ENCODE data around the gene RAPGEF2. TPM values are rescaled to one million over a fixed set of nuclear protein-coding genes. Genes with fewer than 3 reads are reported as not detected.

Gene RAPGEF2
- total RNA-seq, 1 experiment from 2014 or later, result 29.8 TPM

- Histone ChIP-seq H3K4me1 (replicated peaks; ENCODE audit: insufficient read depth) (no peaks in the 10 kb centered on the region), H2AFZ (no peak overlapping the region), H3K9me3 (ENCODE audit: insufficient read depth, low read depth) (no peaks in the 10 kb centered on the region), H3K27ac (no peak overlapping the region), H3K27me3 (ENCODE audit: insufficient read depth, low read depth) (no peaks in the 10 kb centered on the region), H3F3A (ENCODE audit: insufficient read depth, low read depth) (no peaks in the 10 kb centered on the region), H3K79me2 (ENCODE audit: low read depth) (no peaks in the 10 kb centered on the region), H3K4me2 (no peak overlapping the region), H4K20me1 (ENCODE audit: insufficient read depth) (no peaks in the 10 kb centered on the region), H3K9me2 (ENCODE audit: insufficient read depth) (no peaks in the 10 kb centered on the region), H3K4me3 (no peak overlapping the region), H3K36me3 (ENCODE audit: low read depth) (no peaks in the 10 kb centered on the region)
- ChIA-PET POLR2A (ENCODE audit: unreplicated experiment) (interaction anchor here (0.6 kb wide), 1 partner anchor 109 kb away, joined by 3 read pairs; no protein-coding TSS in a partner anchor), CTCF (no interaction called here)
- BruUV-seq (replicated peaks), result no TSS peak
- intact Hi-C loops (cut with micrococcal nuclease; ENCODE audit: unreplicated experiment), result loop anchor here (10.0 kb wide), 1 partner anchor 76 kb away; no protein-coding TSS in a partner anchor
- no peak for DNase-seq
- TF ChIP-seq CTCF (conservative IDR thresholded peaks at IDR 0.05) (no peak), EZH2 (IDR thresholded peaks at IDR 0.05; ENCODE audit: low read depth) (no peak)
These were observed 265.4 kb downstream of the RAPGEF2 start for GRCh38 chr4:159368320-159368719.

GRCh38 chr4:159369256-159369655, 266.4 kb downstream of the RAPGEF2 start:
- Histone ChIP-seq H3F3A (ENCODE audit: insufficient read depth, low read depth) (no peaks in the 10 kb centered on the region), H3K36me3 (ENCODE audit: low read depth) (no peaks in the 10 kb centered on the region), H3K79me2 (ENCODE audit: low read depth) (no peaks in the 10 kb centered on the region), H3K9me3 (ENCODE audit: insufficient read depth, low read depth) (no peaks in the 10 kb centered on the region), H3K9me2 (ENCODE audit: insufficient read depth) (no peaks in the 10 kb centered on the region), H3K27me3 (ENCODE audit: insufficient read depth, low read depth) (no peaks in the 10 kb centered on the region), H3K4me3 (no peak overlapping the region), H2AFZ (no peak overlapping the region), H4K20me1 (ENCODE audit: insufficient read depth) (no peaks in the 10 kb centered on the region), H3K4me1 (replicated peaks; ENCODE audit: insufficient read depth) (no peaks in the 10 kb centered on the region), H3K27ac (no peak overlapping the region), H3K4me2 (no peak overlapping the region)
- BruUV-seq (replicated peaks), result no TSS peak
- ChIA-PET CTCF (no interaction called here), POLR2A (ENCODE audit: unreplicated experiment) (no interaction called here)
- no peak for DNase-seq
- intact Hi-C loops (cut with micrococcal nuclease; ENCODE audit: unreplicated experiment), result loop anchor here (10.0 kb wide), 1 partner anchor 76 kb away; no protein-coding TSS in a partner anchor
- no peak for TF ChIP-seq EZH2 (IDR thresholded peaks at IDR 0.05; ENCODE audit: low read depth)
- no peak for TF ChIP-seq CTCF (conservative IDR thresholded peaks at IDR 0.05)

- no peak for DNase-seq
These were observed 267.4 kb downstream of the RAPGEF2 start for GRCh38 chr4:159370286-159370685.

More at GRCh38 chr4:159370286-159370685, 267.4 kb downstream of the RAPGEF2 start:
- TF ChIP-seq CTCF (conservative IDR thresholded peaks at IDR 0.05), result no peak
- TF ChIP-seq EZH2 (IDR thresholded peaks at IDR 0.05; ENCODE audit: low read depth), result no peak
- no peak overlapping the region for H2AFZ ChIP-seq
- intact Hi-C loops (cut with micrococcal nuclease; ENCODE audit: unreplicated experiment), result no loop called here
- H3K9me3 ChIP-seq (ENCODE audit: insufficient read depth, low read depth), result no peaks in the 10 kb centered on the region
- no peak overlapping the region for H3K27ac ChIP-seq
- H3K4me2 ChIP-seq, result no peak overlapping the region
- H4K20me1 ChIP-seq (ENCODE audit: insufficient read depth), result no peaks in the 10 kb centered on the region
- no peaks in the 10 kb centered on the region for H3F3A ChIP-seq (ENCODE audit: insufficient read depth, low read depth)
- ChIA-PET POLR2A (ENCODE audit: unreplicated experiment) (no interaction called here), CTCF (no interaction called here)
- no peaks in the 10 kb centered on the region for H3K79me2 ChIP-seq (ENCODE audit: low read depth)
- no peaks in the 10 kb centered on the region for H3K4me1 ChIP-seq (replicated peaks; ENCODE audit: insufficient read depth)
- no peaks in the 10 kb centered on the region for H3K36me3 ChIP-seq (ENCODE audit: low read depth)
- H3K9me2 ChIP-seq (ENCODE audit: insufficient read depth), result no peaks in the 10 kb centered on the region
- no peaks in the 10 kb centered on the region for H3K27me3 ChIP-seq (ENCODE audit: insufficient read depth, low read depth)
- BruUV-seq (replicated peaks), result no TSS peak
- H3K4me3 ChIP-seq, result no peak overlapping the region

Data from PC-9 (cell line).